Epithelial cell of esophagus (primary cell): ENCODE results near the gene NOL4L.
"Not testable (repeated sequence)": the region's sequence is repeated elsewhere in the genome, so short reads cannot be mapped to it uniquely, and the experiment has no call there.

Experiments
- DNase-seq: peaks from one replicate; pipeline ENCODE4 v3.0.0; 2010; ENCODE audit warnings: low read depth
- H3K4me3 ChIP-seq: 2 replicates; pipeline ENCODE4 v1.5.1; 2011; ENCODE audit warnings: mild to moderate bottlenecking, low read length, control low read depth
- CTCF ChIP-seq: IDR thresholded peaks from 2 replicates; pipeline ENCODE4 v1.5.1; 2011; ENCODE audit warnings: low read depth, mild to moderate bottlenecking, low read length, control low read depth, inconsistent platforms; ENCODE audit not compliant: insufficient read depth; ENCODE audit errors: missing control alignments

The NOL4L gene

GRCh38 chr20:32581839-32582658 is 3.1 kb downstream of the NOL4L start:
- no peak overlapping the region for H3K4me3 ChIP-seq
- TF ChIP-seq CTCF: no peak
- no peak for DNase-seq

- DNase-seq: no peak
- H3K4me3 ChIP-seq: no peak overlapping the region
- TF ChIP-seq CTCF: no peak
Observed at GRCh38 chr20:32580970-32581838, 3.9 kb downstream of the NOL4L start.

- H3K4me3 ChIP-seq: no peak overlapping the region
- no peak for TF ChIP-seq CTCF
- no peak for DNase-seq
Observed at GRCh38 chr20:32580219-32580969, 4.7 kb downstream of the NOL4L start.

GRCh38 chr20:32578840-32579390 is 6.2 kb downstream of the NOL4L start:
- no peak for DNase-seq
- no peak overlapping the region for H3K4me3 ChIP-seq

GRCh38 chr20:32578062-32578461 is 7.1 kb downstream of the NOL4L start:
- not testable (repeated sequence) for H3K4me3 ChIP-seq, DNase-seq

More at GRCh38 chr20:32578840-32579390, 6.2 kb downstream of the NOL4L start:
- no peak for TF ChIP-seq CTCF

GRCh38 chr20:32577657-32578056 is 7.5 kb downstream of the NOL4L start:
- no peak for DNase-seq
- no peak for TF ChIP-seq CTCF
- H3K4me3 ChIP-seq: no peak overlapping the region

GRCh38 chr20:32577023-32577422 is 8.1 kb downstream of the NOL4L start:
- H3K4me3 ChIP-seq: no peak overlapping the region
- DNase-seq: no peak
- no peak for TF ChIP-seq CTCF
